CD14-positive monocyte (primary cell): Measurements from ENCODE around the gene DCC. TPM values are rescaled to one million over a fixed set of nuclear protein-coding genes. Genes with fewer than 3 reads are reported as not detected.

Experiments used
- DNase-seq, 3 donors: peaks; one replicate each; pipeline ENCODE4 v3.0.0-alpha.2; 2011 to 2022
- H2AFZ ChIP-seq: 2 replicates; pipeline ENCODE4 v1.6.0; 2012; ENCODE audit warnings: mild to moderate bottlenecking, low read depth, low read length, inconsistent platforms; ENCODE audit not compliant: insufficient read depth, poor library complexity, severe bottlenecking
- H3K27ac ChIP-seq, 2 donors: 1 replicate in 1 of 2; 2 replicates in 1 of 2; pipeline ENCODE4 v1.5.1; 2012 to 2013; ENCODE audit warnings: low read length in 2 of 2, control low read depth in 1 of 2, inconsistent platforms in 1 of 2, low read depth in 1 of 2, mild to moderate bottlenecking in 1 of 2
- H3K27me3 ChIP-seq, 2 donors: one replicate each; pipeline versions ENCODE4 v1.6.0 to v1.6.1; 2011 to 2013; ENCODE audit warnings: low read length in 2 of 2; ENCODE audit not compliant: control insufficient read depth in 2 of 2, insufficient read depth in 2 of 2
- H3K36me3 ChIP-seq, 2 donors: replicated peaks in 1 of 2; 1 replicate in 1 of 2; 2 replicates in 1 of 2; pipeline versions ENCODE4 v1.5.1 to v1.6.1; 2012 to 2013; ENCODE audit warnings: low read length in 2 of 2, control low read depth in 1 of 2, inconsistent platforms in 1 of 2, mild to moderate bottlenecking in 1 of 2; ENCODE audit not compliant: insufficient read depth in 2 of 2, control insufficient read depth in 1 of 2
- H3K4me1 ChIP-seq, 2 donors: 1 replicate in 1 of 2; 2 replicates in 1 of 2; pipeline versions ENCODE4 v1.5.1 to v1.6.1; 2012 to 2013; ENCODE audit warnings: low read length in 2 of 2, control low read depth in 1 of 2, inconsistent platforms in 1 of 2, mild to moderate bottlenecking in 1 of 2, moderate library complexity in 1 of 2; ENCODE audit not compliant: insufficient read depth in 2 of 2, control insufficient read depth in 1 of 2
- H3K4me2 ChIP-seq: replicated peaks from 2 replicates; pipeline ENCODE3; 2012; ENCODE audit warnings: low read length, moderate library complexity, mild to moderate bottlenecking; ENCODE audit not compliant: poor library complexity, severe bottlenecking; ENCODE audit errors: extremely low read depth
- H3K4me3 ChIP-seq, 3 experiments: fragments of 200-600 bp in 1 of 3; sonication (generic) in 1 of 3; replicated peaks in 1 of 3; 1 replicate in 2 of 3; 2 replicates in 1 of 3; pipeline ENCODE4 v1.5.1; 2011 to 2013; ENCODE audit warnings: low read length in 3 of 3, mild to moderate bottlenecking in 3 of 3, control low read depth in 2 of 3, low read depth in 2 of 3, inconsistent platforms in 1 of 3, moderate library complexity in 1 of 3
- H3K79me2 ChIP-seq: 2 replicates; pipeline ENCODE4 v1.6.0; 2012; ENCODE audit warnings: mild to moderate bottlenecking, control low read depth, inconsistent platforms, low read length, moderate library complexity; ENCODE audit not compliant: insufficient read depth
- H3K9ac ChIP-seq: 2 replicates; pipeline ENCODE4 v1.6.0; 2017; ENCODE audit warnings: low read length, mild to moderate bottlenecking; ENCODE audit not compliant: insufficient read depth, poor library complexity, severe bottlenecking
- H3K9me3 ChIP-seq, 2 donors: replicated peaks in 1 of 2; 1 replicate in 1 of 2; 2 replicates in 1 of 2; pipeline versions ENCODE4 v1.5.1 to v1.6.1; 2012 to 2013; ENCODE audit warnings: low read length in 2 of 2, control low read depth in 1 of 2; ENCODE audit not compliant: control insufficient read depth in 1 of 2, insufficient read depth in 1 of 2
- H4K20me1 ChIP-seq: 2 replicates; pipeline ENCODE4 v1.6.0; 2012; ENCODE audit warnings: mild to moderate bottlenecking, low read length, control low read depth, moderate library complexity; ENCODE audit not compliant: insufficient read depth
- H3K27ac Mint-ChIP-seq, 7 donors: one replicate each; pipeline ENCODE4 v1.8.0; 2020; ENCODE audit warnings: mild to moderate bottlenecking in 7 of 7, mixed read lengths in 7 of 7, moderate library complexity in 6 of 7, inconsistent platforms in 2 of 7
- H3K27me3 Mint-ChIP-seq, 3 donors: one replicate each; pipeline ENCODE4 v1.8.0; 2021 to 2022; ENCODE audit warnings: low read depth in 3 of 3, mild to moderate bottlenecking in 3 of 3, mixed read lengths in 3 of 3, moderate library complexity in 3 of 3, inconsistent platforms in 1 of 3
- H3K36me3 Mint-ChIP-seq, 2 donors: one replicate each; pipeline ENCODE4 v1.8.0; 2020; ENCODE audit warnings: mixed read lengths in 2 of 2, inconsistent platforms in 1 of 2, mild to moderate bottlenecking in 1 of 2
- H3K4me1 Mint-ChIP-seq: one replicate; pipeline ENCODE4 v1.8.0; 2020; ENCODE audit warnings: mild to moderate bottlenecking, mixed read lengths
- H3K4me3 Mint-ChIP-seq, 2 donors: one replicate each; pipeline ENCODE4 v1.8.0; 2020; ENCODE audit warnings: mild to moderate bottlenecking in 2 of 2, mixed read lengths in 2 of 2, moderate library complexity in 1 of 2
- H3K9me3 Mint-ChIP-seq, 7 donors: one replicate each; pipeline ENCODE4 v1.8.0; 2020 to 2022; ENCODE audit warnings: mixed read lengths in 7 of 7, mild to moderate bottlenecking in 6 of 7, moderate library complexity in 6 of 7, inconsistent platforms in 2 of 7
- WGBS: methylation state at CpG from one replicate; pipeline ENCODE4 v1.1.5; 2013; ENCODE audit warnings: missing lambda C conversion rate; ENCODE audit not compliant: insufficient coverage; 5-methylcytosine and 5-hydroxymethylcytosine counted together
- intact Hi-C, 2 donors: fragments of 100-400 bp; cut with micrococcal nuclease; formaldehyde crosslinking; loops; one replicate each; pipeline versions ENCODE4 v1.15.0 to v1.15.1; 2023
- polyA plus RNA-seq, 3 donors: library from polyadenylated mRNA; depleted of rRNA in 1 of 3; unstranded in 2 of 3; stranded (reverse) in 1 of 3; fragments of 300-500 nt in 2 of 3; fragments of >200 nt in 1 of 3; fragmentation: Illumina TruSeq in 2 of 3; gene quantifications; 1 replicate in 2 of 3; 2 replicates in 1 of 3; pipeline ENCODE4 v1.2.3, GENCODE V29; 2012 to 2021
- TF ChIP-seq, protein P1 (sequence below): fragments of 200-600 bp; IDR thresholded peaks from one replicate; pipeline ENCODE4 v1.8.0; 2022; ENCODE audit warnings: antibody characterized with exemption, mild to moderate bottlenecking

The DCC gene
- polyA plus RNA-seq, 3 donors: not detected

DNA sequence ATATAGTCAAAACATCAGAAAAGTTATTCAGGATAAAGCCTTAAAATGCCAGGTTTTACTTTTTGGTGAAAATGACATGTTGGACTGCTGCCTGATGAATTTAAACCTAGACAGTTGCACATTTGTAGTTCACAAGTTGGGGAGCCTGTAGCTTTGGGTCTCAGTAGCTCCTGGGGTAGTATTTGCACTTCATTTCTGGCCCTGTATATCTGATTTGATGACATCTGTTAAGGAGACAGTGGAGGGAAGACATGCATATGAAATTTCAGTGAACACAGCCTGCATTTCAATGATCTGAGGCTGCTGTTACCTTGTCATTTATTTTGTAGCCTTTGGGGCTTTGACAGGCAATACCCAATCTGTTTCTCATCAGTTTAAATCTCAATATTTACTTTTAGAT lies 156.4 kb downstream of the DCC start:
- no peak overlapping the region for H3K9ac ChIP-seq
- H4K20me1 ChIP-seq: no peaks in the 10 kb centered on the region
- H3K27me3 Mint-ChIP-seq: no peaks in the 10 kb centered on the region
- no peak overlapping the region for H3K4me2 ChIP-seq
- no peak for DNase-seq
- H3K36me3 Mint-ChIP-seq: no peaks in the 10 kb centered on the region
- no peak overlapping the region for H3K4me3 ChIP-seq
- no peaks in the 10 kb centered on the region for H3K36me3 ChIP-seq
- no peak overlapping the region for H3K27ac Mint-ChIP-seq
- H3K9me3 ChIP-seq: peaks cover 3 to 5% of the 10 kb centered on the region in 2 donors
- H3K27me3 ChIP-seq: no peaks in the 10 kb centered on the region
- intact Hi-C loops: no loop called here
- no peak overlapping the region for H2AFZ ChIP-seq
- no peaks in the 10 kb centered on the region for H3K4me1 Mint-ChIP-seq
- no peaks in the 10 kb centered on the region for H3K4me1 ChIP-seq
- TF ChIP-seq, protein P1, sequence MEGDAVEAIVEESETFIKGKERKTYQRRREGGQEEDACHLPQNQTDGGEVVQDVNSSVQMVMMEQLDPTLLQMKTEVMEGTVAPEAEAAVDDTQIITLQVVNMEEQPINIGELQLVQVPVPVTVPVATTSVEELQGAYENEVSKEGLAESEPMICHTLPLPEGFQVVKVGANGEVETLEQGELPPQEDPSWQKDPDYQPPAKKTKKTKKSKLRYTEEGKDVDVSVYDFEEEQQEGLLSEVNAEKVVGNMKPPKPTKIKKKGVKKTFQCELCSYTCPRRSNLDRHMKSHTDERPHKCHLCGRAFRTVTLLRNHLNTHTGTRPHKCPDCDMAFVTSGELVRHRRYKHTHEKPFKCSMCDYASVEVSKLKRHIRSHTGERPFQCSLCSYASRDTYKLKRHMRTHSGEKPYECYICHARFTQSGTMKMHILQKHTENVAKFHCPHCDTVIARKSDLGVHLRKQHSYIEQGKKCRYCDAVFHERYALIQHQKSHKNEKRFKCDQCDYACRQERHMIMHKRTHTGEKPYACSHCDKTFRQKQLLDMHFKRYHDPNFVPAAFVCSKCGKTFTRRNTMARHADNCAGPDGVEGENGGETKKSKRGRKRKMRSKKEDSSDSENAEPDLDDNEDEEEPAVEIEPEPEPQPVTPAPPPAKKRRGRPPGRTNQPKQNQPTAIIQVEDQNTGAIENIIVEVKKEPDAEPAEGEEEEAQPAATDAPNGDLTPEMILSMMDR: no peak
- H3K9me3 Mint-ChIP-seq: peaks cover 0 to 5% (median 3%) of the 10 kb centered on the region in 7 donors
- no peaks in the 10 kb centered on the region for H3K79me2 ChIP-seq
- no peak overlapping the region for H3K27ac ChIP-seq
- no peak overlapping the region for H3K4me3 Mint-ChIP-seq

DNA sequence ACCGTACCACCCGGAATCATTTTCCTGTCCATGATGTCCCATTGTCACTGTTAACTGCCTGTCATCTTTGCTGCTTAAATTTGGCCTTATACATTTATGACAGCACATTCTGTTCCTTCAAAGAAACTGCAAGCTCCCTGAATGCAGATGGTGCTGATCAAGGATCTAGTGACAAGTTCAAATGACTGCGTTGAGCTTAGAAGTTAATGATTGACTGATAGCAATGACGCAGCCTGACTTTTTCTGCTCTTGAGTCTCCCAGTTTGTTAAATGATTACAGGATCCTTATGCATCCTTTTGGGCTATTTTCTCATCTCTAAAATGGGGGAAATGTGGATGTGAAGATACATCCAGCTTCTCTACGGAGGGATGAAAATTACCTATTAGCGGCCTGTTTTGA lies 159.0 kb downstream of the DCC start:
- H4K20me1 ChIP-seq: no peaks in the 10 kb centered on the region
- no peak overlapping the region for H3K27ac ChIP-seq
- no peak overlapping the region for H3K4me3 Mint-ChIP-seq
- no peaks in the 10 kb centered on the region for H3K27me3 Mint-ChIP-seq
- H3K36me3 ChIP-seq: no peaks in the 10 kb centered on the region
- TF ChIP-seq, protein P1: no peak
- no peaks in the 10 kb centered on the region for H3K27me3 ChIP-seq
- H3K9me3 Mint-ChIP-seq: peaks cover 0 to 5% (median 2%) of the 10 kb centered on the region in 7 donors
- H3K4me3 ChIP-seq: no peak overlapping the region
- intact Hi-C loops: no loop called here
- 96% methylated on average over 3 of the region's 6 CpGs for WGBS
- H3K36me3 Mint-ChIP-seq: no peaks in the 10 kb centered on the region
- H2AFZ ChIP-seq: no peak overlapping the region
- H3K9ac ChIP-seq: no peak overlapping the region
- H3K4me1 Mint-ChIP-seq: no peaks in the 10 kb centered on the region
- H3K4me2 ChIP-seq: no peak overlapping the region
- H3K79me2 ChIP-seq: no peaks in the 10 kb centered on the region
- H3K4me1 ChIP-seq: no peaks in the 10 kb centered on the region
- no peak for DNase-seq
- peaks cover 3% of the 10 kb centered on the region in 2 donors for H3K9me3 ChIP-seq
- H3K27ac Mint-ChIP-seq: no peak overlapping the region
